Upper lobe of left lung (tissue), 6 donors: Measurements from ENCODE around the gene GCK. TPM values are rescaled to one million over a fixed set of nuclear protein-coding genes. Genes with fewer than 3 reads are reported as not detected.

Source experiments
- ATAC-seq, 2 donors: fragments of 200-7000 bp; cut with Tn5 transposase; one replicate each; pipeline ENCODE4 v1.9.1; 2022; ENCODE audit warnings: mild to moderate bottlenecking in 2 of 2, moderate library complexity in 2 of 2; ENCODE audit not compliant: low FRiP score in 2 of 2
- DNase-seq, 2 donors: peaks; one replicate each; pipeline ENCODE4 v3.0.0-alpha.2; 2019 to 2020
- H3K27ac ChIP-seq, 4 donors: fragments of 200-600 bp; sonication (generic); one replicate each; pipeline ENCODE4 v1.5.1; 2016 to 2019
- H3K27me3 ChIP-seq, 4 donors: fragments of 200-600 bp; sonication (generic); one replicate each; pipeline ENCODE4 v1.5.1; 2017 to 2019
- H3K36me3 ChIP-seq, 4 donors: fragments of 200-600 bp; sonication (generic); one replicate each; pipeline ENCODE4 v1.5.1; 2016 to 2019
- H3K4me1 ChIP-seq, 4 donors: fragments of 200-600 bp; sonication (generic); one replicate each; pipeline ENCODE4 v1.5.1; 2018 to 2019
- H3K4me3 ChIP-seq, 4 donors: fragments of 200-600 bp; sonication (generic); one replicate each; pipeline ENCODE4 v1.5.1; 2017 to 2019; ENCODE audit warnings: mild to moderate bottlenecking in 2 of 4, moderate library complexity in 1 of 4
- H3K9me3 ChIP-seq, 4 donors: fragments of 200-600 bp; sonication (generic); one replicate each; pipeline ENCODE4 v1.5.1; 2018 to 2019
- CTCF ChIP-seq, 6 experiments: fragments of 450-650 bp in 4 of 6; fragments of 200-600 bp in 2 of 6; sonication (generic) in 2 of 6; IDR thresholded peaks; one replicate each; pipeline ENCODE4 v1.5.1; 2016 to 2019; ENCODE audit warnings: antibody characterized with exemption in 6 of 6
- EP300 ChIP-seq, 4 donors: sonication (generic); formaldehyde crosslinking; IDR thresholded peaks; one replicate each; pipeline ENCODE4 v1.5.1; 2017; ENCODE audit warnings: antibody characterized with exemption in 4 of 4, control low read depth in 2 of 4
- POLR2A ChIP-seq, 4 donors: fragments of 450-650 bp; IDR thresholded peaks; one replicate each; pipeline ENCODE4 v1.5.1; 2016 to 2017; ENCODE audit warnings: antibody characterized with exemption in 4 of 4, mild to moderate bottlenecking in 2 of 4
- POLR2AphosphoS5 ChIP-seq, 2 donors: sonication (generic); formaldehyde crosslinking; IDR thresholded peaks; one replicate each; pipeline ENCODE4 v1.5.1; 2017; ENCODE audit warnings: antibody characterized with exemption in 2 of 2
- WGBS, 2 donors: methylation state at CpG; one replicate each; pipeline ENCODE4 v1.1.5; 2017 to 2018; 5-methylcytosine and 5-hydroxymethylcytosine counted together
- total RNA-seq, 6 donors: library from RNA; depleted of rRNA in 4 of 6; stranded (reverse); fragments of >200 nt in 4 of 6; gene quantifications; one replicate each; pipeline versions ENCODE4 v1.1.0 to v1.2.1, GENCODE V29; 2016 to 2021
- donor health status: DM: no; HTN: no; CAD: no; lungs with moderate emphysema.
- donor health status: DM: no; HTN: yes; CAD: no; lungs with severe emphysema.

Gene GCK
- total RNA-seq: under 1 TPM in 4 of 6 donors, not detected in 2; 0.17 to 0.49 (median 0.30) TPM

- Histone ChIP-seq H3K4me3 (no peak within 1 kb of the TSS), H3K4me1 (no peaks in the 10 kb centered on the region), H3K27ac (no peak within 1 kb of the TSS), H3K9me3 (no peaks in the 10 kb centered on the region), H3K36me3 (no peaks in the 10 kb centered on the region), H3K27me3 (no peaks in the 10 kb centered on the region)
- DNase-seq (no peak), ATAC-seq (no peak)
- 61 to 90% methylated on average over 6 to 11 of the region's 11 CpGs for WGBS, 2 donors
- TF ChIP-seq EP300 (IDR thresholded peaks at IDR 0.05): no peak
- TF ChIP-seq POLR2A (IDR thresholded peaks at IDR 0.05): no peak
- TF ChIP-seq CTCF (IDR thresholded peaks at IDR 0.05): no peak
- no peak for TF ChIP-seq POLR2AphosphoS5 (IDR thresholded peaks at IDR 0.05)
These were observed at the start of gene GCK for GRCh38 chr7:44189286-44189992. TSS of gene GCK (minus strand) at chr7:44189439. CDS start at chr7:44188953, 486 bp downstream.

GRCh38 chr7:44238116-44238695, 49.0 kb upstream of the GCK start:
- Histone ChIP-seq H3K4me3 (no peak overlapping the region), H3K4me1 (peaks cover 0 to 4% (median 0%) of the 10 kb centered on the region in 4 donors), H3K27ac (no peak overlapping the region), H3K36me3 (no peaks in the 10 kb centered on the region), H3K27me3 (no peaks in the 10 kb centered on the region), H3K9me3 (no peaks in the 10 kb centered on the region)
- TF ChIP-seq POLR2AphosphoS5 (IDR thresholded peaks at IDR 0.05) (no peak), POLR2A (IDR thresholded peaks at IDR 0.05) (no peak), EP300 (IDR thresholded peaks at IDR 0.05) (no peak), CTCF (IDR thresholded peaks at IDR 0.05) (no peak)
- DNase-seq (peak in 1 of 2 donors; percentile 79), ATAC-seq (no peak)
- 51 to 79% methylated on average over 3 to 17 of the region's 17 CpGs for WGBS, 2 donors

GRCh38 chr7:44237696-44238095, 48.5 kb upstream of the GCK start:
- no peaks in the 10 kb centered on the region for H3K9me3 ChIP-seq
- H3K4me1 ChIP-seq: peaks cover 0 to 4% (median 0%) of the 10 kb centered on the region in 4 donors
- 63 to 87% methylated on average over 4 to 10 of the region's 10 CpGs for WGBS, 2 donors
- H3K36me3 ChIP-seq: no peaks in the 10 kb centered on the region
- DNase-seq (peak in 1 of 2 donors; percentile 57), ATAC-seq (no peak)
- H3K4me3 ChIP-seq: no peak overlapping the region
- TF ChIP-seq POLR2A (IDR thresholded peaks at IDR 0.05): no peak
- no peak for TF ChIP-seq CTCF (IDR thresholded peaks at IDR 0.05)
- no peak for TF ChIP-seq EP300 (IDR thresholded peaks at IDR 0.05)
- no peak for TF ChIP-seq POLR2AphosphoS5 (IDR thresholded peaks at IDR 0.05)
- no peak overlapping the region for H3K27ac ChIP-seq
- no peaks in the 10 kb centered on the region for H3K27me3 ChIP-seq

GRCh38 chr7:44236333-44236728, 47.1 kb upstream of the GCK start:
- H3K27ac ChIP-seq: no peak overlapping the region

More at GRCh38 chr7:44236333-44236728, 47.1 kb upstream of the GCK start:
- WGBS, 2 donors: 31 to 52% methylated on average over 2 to 4 of the region's 4 CpGs
- TF ChIP-seq POLR2A (IDR thresholded peaks at IDR 0.05) (no peak), CTCF (IDR thresholded peaks at IDR 0.05) (no peak), POLR2AphosphoS5 (IDR thresholded peaks at IDR 0.05) (no peak), EP300 (IDR thresholded peaks at IDR 0.05) (no peak)
- ATAC-seq (no peak), DNase-seq (no peak)
- peaks cover 0 to 4% (median 0%) of the 10 kb centered on the region in 4 donors for H3K4me1 ChIP-seq
- H3K4me3 ChIP-seq: no peak overlapping the region
- no peaks in the 10 kb centered on the region for H3K9me3 ChIP-seq
- no peaks in the 10 kb centered on the region for H3K27me3 ChIP-seq
- H3K36me3 ChIP-seq: no peaks in the 10 kb centered on the region
